T-cell (primary cell): ENCODE data around the gene LYRM1. TPM values are rescaled to one million over a fixed set of nuclear protein-coding genes. Genes with fewer than 3 reads are reported as not detected.
"Not testable (repeated sequence)": the region's sequence is repeated elsewhere in the genome, so short reads cannot be mapped to it uniquely, and the experiment has no call there.

Experiments used
- ATAC-seq, 4 experiments: fragments of 200-7000 bp in 3 of 4; fragments of 150-1000 bp in 1 of 4; cut with Tn5 transposase; replicated peaks in 1 of 4; 1 replicate in 3 of 4; 2 replicates in 1 of 4; pipeline ENCODE4 v1.10.0; 2021; ENCODE audit warnings: moderate library complexity in 3 of 4, mild to moderate bottlenecking in 2 of 4, moderate number of reproducible peaks in 1 of 4
- CTCF ChIA-PET, 2 donors: fragments of 300-600 bp; sonication (Branson Sonifier 250); formaldehyde crosslinking; loops; one replicate each; lab custom pipeline; 2022; ENCODE audit warnings: antibody characterized with exemption in 2 of 2; lab: Charles Lee
- POLR2A ChIA-PET, 2 donors: fragments of 300-600 bp; sonication (Branson Sonifier 250); formaldehyde crosslinking; loops; one replicate each; lab custom pipeline; 2022; ENCODE audit warnings: antibody characterized with exemption in 2 of 2; lab: Charles Lee
- DNase-seq, 35 experiments: peaks; one replicate each; pipeline versions ENCODE4 v3.0.0 to v3.0.0-alpha.2; 2013 to 2023
- H3K27ac ChIP-seq: one replicate; pipeline ENCODE4 v1.5.1; 2013; ENCODE audit warnings: low read length
- H3K27me3 ChIP-seq, 2 experiments: replicated peaks in 1 of 2; 1 replicate in 1 of 2; 2 replicates in 1 of 2; pipeline versions ENCODE4 v1.6.1 to v1.7.0; 2013; ENCODE audit warnings: low read length in 1 of 2, mixed read lengths in 1 of 2; ENCODE audit not compliant: control insufficient read depth in 2 of 2, insufficient read depth in 2 of 2; ENCODE audit errors: extremely low read depth in 1 of 2
- H3K36me3 ChIP-seq, 2 donors: 1 replicate in 1 of 2; 2 replicates in 1 of 2; pipeline versions ENCODE4 v1.6.1 to v1.7.0; 2013; ENCODE audit warnings: low read length in 1 of 2; ENCODE audit not compliant: control insufficient read depth in 2 of 2, insufficient read depth in 1 of 2; ENCODE audit errors: extremely low read depth in 1 of 2
- H3K4me1 ChIP-seq, 2 experiments: 1 replicate in 1 of 2; 2 replicates in 1 of 2; pipeline versions ENCODE4 v1.6.1 to v1.7.0; 2013; ENCODE audit warnings: low read length in 2 of 2, mixed read lengths in 1 of 2; ENCODE audit not compliant: insufficient read depth in 2 of 2, control insufficient read depth in 1 of 2; ENCODE audit errors: extremely low read depth in 1 of 2
- H3K4me3 ChIP-seq, 2 donors: 1 replicate in 1 of 2; 2 replicates in 1 of 2; pipeline versions ENCODE4 v1.5.1 to v1.7.0; 2013; ENCODE audit warnings: mild to moderate bottlenecking in 2 of 2, low read length in 1 of 2, moderate library complexity in 1 of 2; ENCODE audit not compliant: control insufficient read depth in 1 of 2; ENCODE audit errors: extremely low read depth in 1 of 2
- H3K9me3 ChIP-seq: 2 replicates; pipeline ENCODE4 v1.7.0; 2013
- H3K27ac Mint-ChIP-seq, 2 donors: one replicate each; pipeline ENCODE4 v1.8.0; 2020 to 2021; ENCODE audit warnings: mild to moderate bottlenecking in 2 of 2, mixed read lengths in 2 of 2
- H3K27me3 Mint-ChIP-seq, 2 donors: one replicate each; pipeline ENCODE4 v1.8.0; 2021 to 2022; ENCODE audit warnings: mixed read lengths in 2 of 2
- H3K36me3 Mint-ChIP-seq: one replicate; pipeline ENCODE4 v1.8.0; 2021; ENCODE audit warnings: mixed read lengths
- H3K4me1 Mint-ChIP-seq, 3 donors: one replicate each; pipeline ENCODE4 v1.8.0; 2020 to 2022; ENCODE audit warnings: mixed read lengths in 3 of 3, mild to moderate bottlenecking in 1 of 3
- H3K4me3 Mint-ChIP-seq, 3 donors: one replicate each; pipeline ENCODE4 v1.8.0; 2020 to 2022; ENCODE audit warnings: mild to moderate bottlenecking in 3 of 3, mixed read lengths in 3 of 3, moderate library complexity in 3 of 3
- H3K9me3 Mint-ChIP-seq, 3 donors: one replicate each; pipeline ENCODE4 v1.8.0; 2020 to 2022; ENCODE audit warnings: mixed read lengths in 3 of 3
- WGBS: methylation state at CpG from one replicate; pipeline ENCODE4 v1.1.5; 2013; ENCODE audit warnings: missing lambda C conversion rate; ENCODE audit not compliant: insufficient coverage; 5-methylcytosine and 5-hydroxymethylcytosine counted together
- total RNA-seq, 35 experiments: library from RNA in 6 of 35; stranded (reverse) in 6 of 35; fragments of 120-200 nt in 1 of 35; gene quantifications; one replicate each; pipeline versions ENCODE4 v1.2.1 to v1.2.4 and lab custom pipeline; 2013 to 2026

Gene LYRM1
- total RNA-seq, 5 donors from 2014 or later (not counting 1 experiment from before 2014, with no cell fraction given) = 16.2 to 23.6 (median 19.6) TPM

GRCh38 chr16:20857281-20857680 lies 43.3 kb upstream of the LYRM1 start:
- ATAC-seq = no peak
- Histone ChIP-seq H3K4me3 (no peak overlapping the region), H3K9me3 (no peaks in the 10 kb centered on the region), H3K36me3 (peaks cover 5 to 20% of the 10 kb centered on the region in 2 donors), H3K4me1 (no peaks in the 10 kb centered on the region), H3K27ac (no peak overlapping the region), H3K27me3 (no peaks in the 10 kb centered on the region)
- no peak overlapping the region for H3K27ac Mint-ChIP-seq
- ChIA-PET POLR2A (no interaction called here), CTCF (no interaction called here)
- no peak overlapping the region for H3K4me3 Mint-ChIP-seq
- H3K4me1 Mint-ChIP-seq = no peaks in the 10 kb centered on the region
- 86% methylated on average over 1 of the region's 2 CpGs for WGBS
- H3K27me3 Mint-ChIP-seq = no peaks in the 10 kb centered on the region
- DNase-seq = no peak
- peaks cover 39% of the 10 kb centered on the region for H3K36me3 Mint-ChIP-seq
- H3K9me3 Mint-ChIP-seq = no peaks in the 10 kb centered on the region

- no peak overlapping the region for H3K27ac Mint-ChIP-seq
- ATAC-seq (no peak), DNase-seq (no peak)
- peaks cover 44% of the 10 kb centered on the region for H3K36me3 Mint-ChIP-seq
- ChIA-PET CTCF (no interaction called here), POLR2A (no interaction called here)
- Histone ChIP-seq H3K9me3 (no peaks in the 10 kb centered on the region), H3K36me3 (peaks cover 5 to 20% of the 10 kb centered on the region in 2 donors), H3K4me1 (no peaks in the 10 kb centered on the region), H3K27ac (no peak overlapping the region), H3K27me3 (no peaks in the 10 kb centered on the region), H3K4me3 (no peak overlapping the region)
- no peaks in the 10 kb centered on the region for H3K27me3 Mint-ChIP-seq
- no peak overlapping the region for H3K4me3 Mint-ChIP-seq
- WGBS = no CpG with 5 or more reads among the region's 3 CpGs
- peaks cover 0 to 5% (median 0%) of the 10 kb centered on the region in 3 donors for H3K4me1 Mint-ChIP-seq
- H3K9me3 Mint-ChIP-seq = no peaks in the 10 kb centered on the region
These were observed 41.3 kb upstream of the LYRM1 start for GRCh38 chr16:20859229-20859628.

GRCh38 chr16:20859699-20860098 lies 40.9 kb upstream of the LYRM1 start:
- CTCF ChIA-PET = no interaction called here
- H3K36me3 ChIP-seq = peaks cover 5 to 20% of the 10 kb centered on the region in 2 donors
- peaks cover 1 to 7% (median 3%) of the 10 kb centered on the region in 3 donors for H3K4me1 Mint-ChIP-seq

GRCh38 chr16:20860361-20860760 lies 40.2 kb upstream of the LYRM1 start:
- Histone ChIP-seq H3K36me3 (peaks cover 5 to 20% of the 10 kb centered on the region in 2 donors), H3K4me1 (no peaks in the 10 kb centered on the region), H3K9me3 (no peaks in the 10 kb centered on the region), H3K27ac (no peak overlapping the region), H3K4me3 (no peak overlapping the region), H3K27me3 (no peaks in the 10 kb centered on the region)
- no peak overlapping the region for H3K27ac Mint-ChIP-seq
- DNase-seq = no peak
- no peak for ATAC-seq
- CTCF ChIA-PET = interaction anchor here in 1 of 2 donors (0.6 kb wide), 1 partner anchor 87 kb away, joined by 4 read pairs; no protein-coding TSS in a partner anchor
- no peaks in the 10 kb centered on the region for H3K9me3 Mint-ChIP-seq
- WGBS = 80% methylated on average over 1 of the region's 4 CpGs
- no peak overlapping the region for H3K4me3 Mint-ChIP-seq
- no peaks in the 10 kb centered on the region for H3K27me3 Mint-ChIP-seq
- POLR2A ChIA-PET = interaction anchor here in 1 of 2 donors (0.5 kb wide), 1 partner anchor 1531 kb away, joined by 5 read pairs; no protein-coding TSS in a partner anchor
- H3K4me1 Mint-ChIP-seq = peaks cover 1 to 9% (median 6%) of the 10 kb centered on the region in 3 donors
- peaks cover 41% of the 10 kb centered on the region for H3K36me3 Mint-ChIP-seq

More at GRCh38 chr16:20859699-20860098, 40.9 kb upstream of the LYRM1 start:
- H3K36me3 Mint-ChIP-seq = peaks cover 46% of the 10 kb centered on the region
- Histone ChIP-seq H3K27me3 (no peaks in the 10 kb centered on the region), H3K4me3 (no peak overlapping the region), H3K4me1 (no peaks in the 10 kb centered on the region), H3K27ac (no peak overlapping the region), H3K9me3 (no peaks in the 10 kb centered on the region)
- no peaks in the 10 kb centered on the region for H3K27me3 Mint-ChIP-seq
- no peak overlapping the region for H3K27ac Mint-ChIP-seq
- ATAC-seq = no peak
- no peak for DNase-seq
- 95% methylated on average over 3 of the region's 4 CpGs for WGBS
- no peak overlapping the region for H3K4me3 Mint-ChIP-seq
- no peaks in the 10 kb centered on the region for H3K9me3 Mint-ChIP-seq
- POLR2A ChIA-PET = no interaction called here

- CTCF ChIA-PET, POLR2A ChIA-PET: not testable (repeated sequence)
These were observed 39.6 kb upstream of the LYRM1 start for GRCh38 chr16:20860995-20861394.

GRCh38 chr16:20862162-20862960 lies 38.2 kb upstream of the LYRM1 start:
- no peaks in the 10 kb centered on the region for H3K4me1 ChIP-seq
- POLR2A ChIA-PET = no interaction called here

More at GRCh38 chr16:20860995-20861394, 39.6 kb upstream of the LYRM1 start:
- not testable (repeated sequence) for H3K4me1 ChIP-seq, H3K27me3 ChIP-seq, H3K9me3 ChIP-seq, H3K27me3 Mint-ChIP-seq, H3K4me3 Mint-ChIP-seq, H3K27ac Mint-ChIP-seq, DNase-seq, H3K27ac ChIP-seq, ATAC-seq, H3K9me3 Mint-ChIP-seq, H3K4me3 ChIP-seq
- peaks cover 1 to 10% (median 6%) of the 10 kb centered on the region in 3 donors for H3K4me1 Mint-ChIP-seq
- H3K36me3 Mint-ChIP-seq = peaks cover 36% of the 10 kb centered on the region
- WGBS = 88% methylated on average over 1 of the region's 4 CpGs
- peaks cover 5 to 20% of the 10 kb centered on the region in 2 donors for H3K36me3 ChIP-seq

More at GRCh38 chr16:20862162-20862960, 38.2 kb upstream of the LYRM1 start:
- Histone ChIP-seq H3K27me3 (no peaks in the 10 kb centered on the region), H3K27ac (no peak overlapping the region), H3K9me3 (no peaks in the 10 kb centered on the region), H3K4me3 (no peak overlapping the region), H3K36me3 (peaks cover 5 to 16% of the 10 kb centered on the region in 2 donors)
- WGBS = 97% methylated on average over 17 of the region's 21 CpGs
- DNase-seq = no peak
- Mint-ChIP-seq H3K4me3 (no peak overlapping the region), H3K27ac (no peak overlapping the region), H3K4me1 (peaks cover 6 to 18% (median 12%) of the 10 kb centered on the region in 3 donors), H3K36me3 (peaks cover 45% of the 10 kb centered on the region), H3K9me3 (no peaks in the 10 kb centered on the region), H3K27me3 (no peaks in the 10 kb centered on the region)
- no peak for ATAC-seq
- CTCF ChIA-PET = no interaction called here
